HG03439 (cell line): Measurements from ENCODE around the gene HDGFL2.

Experiments used
- ATAC-seq: cut with Tn5 transposase; IDR thresholded peaks from one replicate; pipeline ENCODE4 v1.9.1; 2021; ENCODE audit warnings: mild to moderate bottlenecking, moderate library complexity; ENCODE audit not compliant: unreplicated experiment

HDGFL2 gene

DNA sequence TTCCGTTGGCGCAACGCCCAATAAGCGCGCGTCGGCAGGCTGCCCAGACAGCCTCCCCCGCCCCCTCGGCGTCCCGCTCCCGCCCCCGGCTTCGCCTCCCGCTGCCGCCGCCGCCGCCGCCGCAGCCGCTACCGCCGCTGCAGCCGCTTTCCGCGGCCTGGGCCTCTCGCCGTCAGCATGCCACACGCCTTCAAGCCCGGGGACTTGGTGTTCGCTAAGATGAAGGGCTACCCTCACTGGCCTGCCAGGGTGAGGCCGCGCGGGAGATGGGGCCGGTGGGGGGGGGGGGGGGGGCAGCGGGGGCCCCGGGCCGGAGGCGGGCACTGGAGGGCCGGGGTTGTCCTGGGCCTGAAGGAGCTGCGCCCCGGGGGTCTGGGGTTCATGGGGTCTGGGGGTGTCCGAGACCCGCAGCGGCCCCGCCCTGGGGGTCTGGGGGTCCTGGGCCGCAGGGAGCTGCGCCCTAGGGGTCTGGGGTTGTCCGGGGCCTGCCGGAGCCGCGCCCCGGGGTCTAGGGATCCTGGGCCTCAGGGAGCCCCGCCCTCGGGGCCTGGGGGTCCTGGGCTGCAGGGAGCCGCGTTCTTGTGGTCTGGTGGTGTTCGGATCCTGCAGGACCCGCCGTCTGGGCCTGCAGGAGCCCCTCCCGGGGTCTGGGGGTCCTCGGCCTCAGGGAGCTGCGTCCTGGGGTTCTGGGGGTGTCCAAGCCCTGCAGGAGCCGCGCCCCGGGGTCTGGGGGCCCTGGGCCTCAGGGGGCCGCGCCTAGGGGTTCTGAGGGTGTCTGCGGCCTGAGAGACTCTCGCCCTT is at the start of gene HDGFL2:
Gene HDGFL2, plus strand, starts transcription at position 124 of the 801 bp plus-strand sequence. Its CDS starts 54 bp downstream, at position 178.
- peak; percentile 6 for ATAC-seq

DNA sequence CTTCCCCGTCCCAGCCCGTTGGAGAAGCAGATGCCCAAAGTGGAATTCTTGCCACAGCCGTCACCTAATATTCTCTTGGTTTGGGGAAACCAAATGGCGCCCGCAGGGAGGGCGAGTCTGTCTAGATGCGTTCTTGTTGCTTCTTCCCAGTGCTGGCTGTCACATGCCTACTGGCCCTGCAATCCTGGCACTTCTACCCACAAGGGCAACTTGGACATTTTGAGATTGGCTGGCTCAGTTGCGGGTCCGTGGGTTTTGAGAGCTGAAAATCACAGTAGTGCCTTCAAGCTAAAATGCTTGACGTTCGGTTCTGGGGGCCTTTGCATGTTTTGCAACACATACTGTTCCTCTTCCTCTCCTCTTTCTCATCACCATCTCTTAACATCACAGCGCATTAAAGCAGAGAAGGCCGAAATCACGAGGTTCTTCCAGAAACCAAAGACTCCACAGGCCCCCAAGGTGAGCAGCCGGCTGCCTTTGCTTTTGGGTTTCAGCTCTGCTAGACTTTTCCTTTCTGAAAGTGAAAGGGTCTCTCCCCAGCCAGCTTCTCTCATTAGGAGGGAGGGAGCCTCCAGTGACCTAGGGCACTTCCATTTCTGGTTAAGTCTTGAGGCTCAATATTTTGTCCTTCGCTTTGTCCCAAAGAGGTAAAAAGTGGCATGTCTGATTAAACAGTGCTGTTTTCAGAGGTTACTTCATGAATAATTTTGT is 48.5 kb upstream of the HDGFL2 start:
- ATAC-seq: no peak

- no peak for ATAC-seq
Observed at GRCh38 chr19:4425537-4425936, 46.6 kb upstream of the HDGFL2 start.

GRCh38 chr19:4428326-4428975 is 43.6 kb upstream of the HDGFL2 start:
- no peak for ATAC-seq

DNA sequence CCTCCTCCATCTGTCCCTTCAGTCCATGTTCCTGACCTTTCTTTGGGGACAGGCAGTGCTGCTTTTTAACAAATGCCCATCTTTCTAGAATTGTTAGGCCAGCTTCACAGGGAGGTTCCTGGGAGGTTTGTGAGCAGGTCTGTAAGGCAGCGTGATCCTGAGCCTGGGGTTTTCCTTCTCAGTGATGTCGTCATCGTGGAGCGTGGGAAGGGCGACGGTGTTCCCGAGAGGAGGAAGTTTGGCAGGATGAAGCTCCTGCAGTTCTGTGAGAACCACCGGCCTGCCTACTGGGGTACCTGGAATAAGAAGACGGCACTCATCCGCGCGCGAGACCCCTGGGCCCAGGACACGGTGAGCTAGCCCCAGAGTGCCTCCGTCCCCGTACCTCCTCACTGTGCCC is 42.8 kb upstream of the HDGFL2 start:
- ATAC-seq: no peak

- no peak for ATAC-seq
Observed at GRCh38 chr19:4429771-4430171, 42.3 kb upstream of the HDGFL2 start.

- ATAC-seq: no peak
Observed at GRCh38 chr19:4430760-4431159, 41.3 kb upstream of the HDGFL2 start.

DNA sequence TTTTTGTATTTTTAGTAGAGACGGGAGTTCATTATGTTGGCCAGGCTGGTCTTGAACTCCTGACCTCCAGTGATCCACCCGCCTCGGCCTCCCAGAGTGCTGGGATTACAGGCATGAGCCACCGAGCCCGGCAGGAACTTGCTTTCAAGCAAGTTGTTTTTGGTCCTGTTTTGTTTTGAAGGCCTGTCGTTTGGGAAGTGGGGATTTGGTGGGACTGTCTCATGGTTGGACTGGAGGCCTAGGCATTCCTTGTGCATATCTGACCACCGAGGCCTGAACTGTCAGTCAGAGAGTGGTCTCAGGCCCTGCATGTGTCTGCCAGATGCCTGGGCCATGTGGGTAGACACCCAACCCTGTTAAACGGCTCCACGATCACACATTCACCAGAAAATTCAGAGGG is 40.8 kb upstream of the HDGFL2 start:
- ATAC-seq: no peak

DNA sequence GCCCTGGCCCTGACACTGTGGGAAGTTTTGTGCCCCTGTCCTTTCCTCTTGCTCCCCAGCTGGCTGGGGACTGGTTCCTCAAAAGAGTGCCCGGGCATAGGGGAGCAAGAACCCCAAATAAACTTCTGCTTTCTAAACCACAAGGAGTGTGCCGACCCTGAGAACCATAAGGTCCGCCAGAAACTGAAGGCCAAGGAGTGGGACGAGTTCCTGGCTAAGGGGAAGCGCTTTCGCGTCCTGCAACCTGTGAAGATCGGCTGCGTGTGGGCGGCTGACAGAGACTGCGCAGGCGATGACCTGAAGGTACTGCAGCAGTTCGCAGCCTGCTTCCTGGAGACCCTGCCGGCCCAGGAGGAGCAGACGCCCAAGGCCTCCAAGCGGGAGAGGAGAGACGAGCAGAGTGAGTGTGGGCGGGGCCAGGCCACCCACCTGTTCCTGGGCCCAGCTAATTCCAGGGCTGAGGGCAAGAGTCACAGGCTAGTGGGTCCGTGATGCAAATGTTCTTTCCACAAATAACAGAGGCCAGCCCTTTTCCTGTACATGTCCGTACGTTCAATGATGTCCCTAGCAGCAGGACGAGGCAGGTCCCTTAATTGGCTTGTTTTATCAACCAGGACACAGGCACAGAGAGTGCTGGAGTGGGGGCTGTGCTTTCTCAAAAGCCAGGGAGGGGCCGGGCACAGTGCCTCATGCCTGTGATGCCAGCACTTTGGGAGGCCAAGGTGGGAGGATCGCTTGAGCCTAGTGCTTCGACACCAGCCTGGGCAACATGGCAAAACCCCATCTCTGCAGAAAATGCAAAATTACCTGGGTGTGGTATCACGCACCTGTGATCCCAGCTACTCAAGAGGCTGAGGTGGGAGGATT is 40.1 kb upstream of the HDGFL2 start:
- no peak for ATAC-seq

- no peak for ATAC-seq
Observed at GRCh38 chr19:4432918-4433506, 39.1 kb upstream of the HDGFL2 start.

DNA sequence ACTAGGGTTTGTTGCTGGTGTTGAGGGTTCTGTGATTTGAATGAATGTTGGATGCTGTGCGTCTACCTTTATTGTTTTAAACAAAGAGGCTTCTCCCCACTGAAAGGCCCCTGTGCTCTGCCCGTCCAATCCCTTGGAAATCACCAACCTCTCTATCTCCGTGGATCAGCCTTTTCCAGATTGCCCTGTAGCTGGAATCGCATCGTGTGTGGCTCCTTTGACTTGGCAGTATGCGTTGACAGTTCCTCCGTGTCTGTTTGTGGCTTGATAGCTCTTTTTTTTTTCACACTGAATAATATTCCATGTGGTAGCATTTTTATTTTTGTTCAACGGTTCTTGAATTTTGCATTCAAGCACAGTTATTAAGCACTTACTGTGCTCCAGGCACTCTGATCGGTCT is 37.7 kb upstream of the HDGFL2 start:
- ATAC-seq: no peak

- ATAC-seq: no peak
Observed at GRCh38 chr19:4436231-4436630, 35.9 kb upstream of the HDGFL2 start.

DNA sequence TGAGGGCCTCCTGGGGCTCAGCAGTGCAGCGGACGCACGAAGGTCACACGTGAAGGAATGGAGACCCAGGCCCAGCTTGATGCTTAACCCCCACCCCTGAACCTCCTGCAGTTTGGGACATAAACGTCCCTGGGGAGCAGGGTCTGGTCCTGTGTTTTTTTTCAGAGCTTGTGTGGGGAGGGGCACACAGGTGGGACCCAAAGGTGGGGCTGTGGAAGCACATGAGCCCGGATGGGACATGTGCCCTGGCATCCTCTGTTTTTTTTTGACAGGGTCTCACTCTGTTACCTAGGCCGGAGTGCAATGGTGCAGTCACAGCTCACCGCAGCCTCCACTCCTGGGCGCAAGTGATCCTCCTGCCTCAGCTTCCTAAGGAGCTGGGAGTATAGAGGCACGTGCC is 35.0 kb upstream of the HDGFL2 start:
- ATAC-seq: no peak

- no peak for ATAC-seq
Observed at GRCh38 chr19:4439243-4439642, 32.9 kb upstream of the HDGFL2 start.

GRCh38 chr19:4441994-4442818 is 29.9 kb upstream of the HDGFL2 start:
- no peak for ATAC-seq

- no peak for ATAC-seq
Observed at GRCh38 chr19:4442819-4443146, 29.3 kb upstream of the HDGFL2 start.

DNA sequence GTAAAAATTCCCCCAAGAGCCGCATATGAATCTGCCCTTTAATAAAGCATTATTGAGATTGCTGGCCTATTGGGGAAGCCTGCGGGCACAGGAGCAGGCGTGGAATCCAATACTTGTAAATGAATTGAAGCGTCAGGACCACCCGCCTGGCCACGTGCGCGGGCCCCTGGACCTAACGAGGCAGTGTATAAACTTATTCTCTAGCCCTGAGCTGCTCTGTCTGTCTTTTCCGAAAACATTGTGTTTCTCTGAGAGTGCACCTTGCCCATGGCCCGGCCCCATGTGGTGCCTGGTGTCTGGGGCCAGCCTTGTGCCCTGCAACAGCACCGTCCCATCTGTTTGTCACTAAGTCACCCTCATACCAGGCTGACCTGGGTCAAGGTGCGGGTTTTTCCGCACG is 28.9 kb upstream of the HDGFL2 start:
- ATAC-seq: no peak

- no peak for ATAC-seq
Observed at GRCh38 chr19:4443966-4444764, 27.9 kb upstream of the HDGFL2 start.
